Hepatocyte (in vitro differentiated cells): ENCODE results near the gene KIAA1549.

Experiments
- CTCF ChIP-seq: fragments of 200-600 bp; sonication (generic); IDR thresholded peaks from 2 replicates; pipeline ENCODE4 v1.5.1; 2016; ENCODE audit warnings: antibody characterized with exemption, mild to moderate bottlenecking; ENCODE audit not compliant: poor library complexity
- EZH2 ChIP-seq: fragments of 200-600 bp; sonication (generic); IDR thresholded peaks from 2 replicates; pipeline ENCODE4 v1.6.1; 2016; ENCODE audit warnings: antibody characterized with exemption, mild to moderate bottlenecking, borderline replicate concordance
- EZH2phosphoT487 ChIP-seq: fragments of 200-600 bp; sonication (generic); IDR thresholded peaks from one replicate; pipeline ENCODE4 v1.6.1; 2018; ENCODE audit warnings: antibody characterized with exemption, mild to moderate bottlenecking, low read depth, moderate library complexity; ENCODE audit not compliant: unreplicated experiment, severe bottlenecking

GRCh38 chr7:138854115-138854645 lies 127.0 kb downstream of the KIAA1549 start:
- no peak for TF ChIP-seq CTCF
- no peak for TF ChIP-seq EZH2
- TF ChIP-seq EZH2phosphoT487, result no peak
